RWPE2 (cell line): Measurements from ENCODE around the gene ADRB1.

Experiments
- ATAC-seq: fragments of 200-7000 bp; cut with Tn5 transposase; 3 replicates; pipeline ENCODE4 v1.9.1; 2021; ENCODE audit warnings: low read depth
- DNase-seq: peaks from one replicate; pipeline ENCODE4 v3.0.0-alpha.2; 2020; ENCODE audit warnings: low spot score
- H3K27ac ChIP-seq: fragments of 450-650 bp; 2 replicates; pipeline ENCODE4 v1.5.1; 2017; ENCODE audit warnings: mild to moderate bottlenecking; ENCODE audit not compliant: poor library complexity, severe bottlenecking
- H3K27me3 ChIP-seq: fragments of 250-450 bp; sonication (Bioruptor Pico); 2 replicates; pipeline ENCODE4 v1.5.1; 2021; ENCODE audit warnings: mild to moderate bottlenecking, moderate library complexity; ENCODE audit not compliant: insufficient read depth, poor library complexity, severe bottlenecking
- H3K36me3 ChIP-seq: fragments of 250-450 bp; sonication (Bioruptor Pico); 2 replicates; pipeline ENCODE4 v1.5.1; 2020; ENCODE audit warnings: low read depth, mild to moderate bottlenecking, moderate library complexity
- H3K4me1 ChIP-seq: fragments of 250-450 bp; sonication (Bioruptor Pico); 2 replicates; pipeline ENCODE4 v1.5.1; 2021; ENCODE audit warnings: mild to moderate bottlenecking, moderate library complexity; ENCODE audit not compliant: insufficient read depth, poor library complexity, severe bottlenecking
- H3K4me3 ChIP-seq: fragments of 250-450 bp; sonication (Bioruptor Pico); 2 replicates; pipeline ENCODE4 v1.5.1; 2021; ENCODE audit warnings: mild to moderate bottlenecking, moderate library complexity; ENCODE audit not compliant: severe bottlenecking
- H3K9me3 ChIP-seq: fragments of 250-450 bp; sonication (Bioruptor Pico); 2 replicates; pipeline ENCODE4 v1.5.1; 2021; ENCODE audit warnings: mild to moderate bottlenecking, moderate library complexity; ENCODE audit not compliant: severe bottlenecking
- TF ChIP-seq, protein P1 (sequence below): fragments of 450-650 bp; IDR thresholded peaks from one replicate; pipeline ENCODE4 v1.5.1; 2017; ENCODE audit warnings: mild to moderate bottlenecking, moderate library complexity; ENCODE audit not compliant: poor library complexity, severe bottlenecking

ADRB1 gene

GRCh38 chr10:114026189-114027040 is 17.3 kb upstream of the ADRB1 start:
- DNase-seq, result peak; percentile 87
- Histone ChIP-seq H3K4me3 (no peak overlapping the region), H3K27me3 (no peaks in the 10 kb centered on the region), H3K27ac (peak overlapping the region; percentile 93), H3K9me3 (no peaks in the 10 kb centered on the region), H3K4me1 (peaks cover 48% of the 10 kb centered on the region), H3K36me3 (no peaks in the 10 kb centered on the region)
- TF ChIP-seq, protein P1, sequence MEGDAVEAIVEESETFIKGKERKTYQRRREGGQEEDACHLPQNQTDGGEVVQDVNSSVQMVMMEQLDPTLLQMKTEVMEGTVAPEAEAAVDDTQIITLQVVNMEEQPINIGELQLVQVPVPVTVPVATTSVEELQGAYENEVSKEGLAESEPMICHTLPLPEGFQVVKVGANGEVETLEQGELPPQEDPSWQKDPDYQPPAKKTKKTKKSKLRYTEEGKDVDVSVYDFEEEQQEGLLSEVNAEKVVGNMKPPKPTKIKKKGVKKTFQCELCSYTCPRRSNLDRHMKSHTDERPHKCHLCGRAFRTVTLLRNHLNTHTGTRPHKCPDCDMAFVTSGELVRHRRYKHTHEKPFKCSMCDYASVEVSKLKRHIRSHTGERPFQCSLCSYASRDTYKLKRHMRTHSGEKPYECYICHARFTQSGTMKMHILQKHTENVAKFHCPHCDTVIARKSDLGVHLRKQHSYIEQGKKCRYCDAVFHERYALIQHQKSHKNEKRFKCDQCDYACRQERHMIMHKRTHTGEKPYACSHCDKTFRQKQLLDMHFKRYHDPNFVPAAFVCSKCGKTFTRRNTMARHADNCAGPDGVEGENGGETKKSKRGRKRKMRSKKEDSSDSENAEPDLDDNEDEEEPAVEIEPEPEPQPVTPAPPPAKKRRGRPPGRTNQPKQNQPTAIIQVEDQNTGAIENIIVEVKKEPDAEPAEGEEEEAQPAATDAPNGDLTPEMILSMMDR, result no peak
- peak; percentile 89 for ATAC-seq

DNA sequence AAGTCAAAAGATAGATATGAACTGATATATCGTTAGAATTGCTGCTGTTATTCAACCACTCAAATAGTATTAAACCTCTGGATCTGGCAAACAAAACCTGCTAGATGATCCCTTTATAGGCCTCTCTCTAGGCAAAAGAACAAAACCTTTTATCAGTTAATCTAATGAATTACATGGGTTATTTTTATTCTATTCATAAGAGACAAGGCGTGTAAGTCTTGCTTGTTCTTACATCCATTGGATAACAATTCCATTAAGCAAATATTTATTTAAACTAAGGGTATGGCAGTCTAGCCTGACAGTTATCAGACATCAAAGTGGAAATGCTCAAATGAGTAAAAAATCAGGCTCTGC is 16.6 kb upstream of the ADRB1 start:
- Histone ChIP-seq H3K4me1 (peaks cover 52% of the 10 kb centered on the region), H3K36me3 (no peaks in the 10 kb centered on the region), H3K27me3 (no peaks in the 10 kb centered on the region), H3K4me3 (no peak overlapping the region), H3K9me3 (no peaks in the 10 kb centered on the region), H3K27ac (peak overlapping the region; percentile 93)
- DNase-seq (no peak), ATAC-seq (no peak)
- TF ChIP-seq, protein P1, result no peak

DNA sequence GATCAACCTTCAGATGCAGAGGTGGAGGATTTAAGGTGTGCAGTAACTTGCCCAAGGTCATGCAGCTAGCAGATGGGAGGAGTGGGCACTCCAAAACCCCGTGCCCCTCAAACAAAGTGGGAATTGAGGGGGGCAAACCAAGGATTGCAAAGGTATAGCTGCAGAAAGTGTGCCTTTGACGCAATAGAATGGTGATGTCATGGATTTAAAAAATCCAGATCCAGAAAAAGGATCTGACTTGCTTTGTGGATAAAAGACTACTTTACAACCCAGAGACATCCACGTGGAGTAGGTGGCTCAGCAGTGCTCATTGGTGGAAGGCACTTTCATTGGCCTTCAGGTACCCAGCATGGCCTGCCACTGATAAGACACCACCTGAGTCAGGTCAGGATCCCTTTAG is 15.7 kb upstream of the ADRB1 start:
- Histone ChIP-seq H3K4me3 (no peak overlapping the region), H3K9me3 (no peaks in the 10 kb centered on the region), H3K27me3 (no peaks in the 10 kb centered on the region), H3K4me1 (peaks cover 52% of the 10 kb centered on the region), H3K36me3 (no peaks in the 10 kb centered on the region), H3K27ac (peak overlapping the region; percentile 93)
- DNase-seq (no peak), ATAC-seq (no peak)
- TF ChIP-seq, protein P1, result no peak

- H3K27me3 ChIP-seq, result no peaks in the 10 kb centered on the region
- H3K4me1 ChIP-seq, result peaks cover 51% of the 10 kb centered on the region
- no peaks in the 10 kb centered on the region for H3K9me3 ChIP-seq
- no peaks in the 10 kb centered on the region for H3K36me3 ChIP-seq
- TF ChIP-seq, protein P1, result no peak
- H3K4me3 ChIP-seq, result no peak overlapping the region
- ATAC-seq (no peak), DNase-seq (no peak)
- peak overlapping the region; percentile 93 for H3K27ac ChIP-seq
Observed at GRCh38 chr10:114028425-114028824, 15.2 kb upstream of the ADRB1 start.

GRCh38 chr10:114029655-114030054 is 14.0 kb upstream of the ADRB1 start:
- no peaks in the 10 kb centered on the region for H3K27me3 ChIP-seq
- no peaks in the 10 kb centered on the region for H3K36me3 ChIP-seq
- no peaks in the 10 kb centered on the region for H3K9me3 ChIP-seq
- DNase-seq (no peak), ATAC-seq (no peak)
- no peak overlapping the region for H3K4me3 ChIP-seq
- TF ChIP-seq, protein P1, result no peak
- peaks cover 43% of the 10 kb centered on the region for H3K4me1 ChIP-seq
- no peak overlapping the region for H3K27ac ChIP-seq
